HG03442 (cell line): ENCODE results near the gene ATRNL1.
A peak's percentile ranks its signal among the peaks of the same experiment; 100 is the strongest.

Experiments
- ATAC-seq: cut with Tn5 transposase; IDR thresholded peaks from one replicate; pipeline ENCODE4 v1.9.1; 2021; ENCODE audit warnings: mild to moderate bottlenecking, moderate library complexity; ENCODE audit not compliant: unreplicated experiment

Gene ATRNL1, protein sequence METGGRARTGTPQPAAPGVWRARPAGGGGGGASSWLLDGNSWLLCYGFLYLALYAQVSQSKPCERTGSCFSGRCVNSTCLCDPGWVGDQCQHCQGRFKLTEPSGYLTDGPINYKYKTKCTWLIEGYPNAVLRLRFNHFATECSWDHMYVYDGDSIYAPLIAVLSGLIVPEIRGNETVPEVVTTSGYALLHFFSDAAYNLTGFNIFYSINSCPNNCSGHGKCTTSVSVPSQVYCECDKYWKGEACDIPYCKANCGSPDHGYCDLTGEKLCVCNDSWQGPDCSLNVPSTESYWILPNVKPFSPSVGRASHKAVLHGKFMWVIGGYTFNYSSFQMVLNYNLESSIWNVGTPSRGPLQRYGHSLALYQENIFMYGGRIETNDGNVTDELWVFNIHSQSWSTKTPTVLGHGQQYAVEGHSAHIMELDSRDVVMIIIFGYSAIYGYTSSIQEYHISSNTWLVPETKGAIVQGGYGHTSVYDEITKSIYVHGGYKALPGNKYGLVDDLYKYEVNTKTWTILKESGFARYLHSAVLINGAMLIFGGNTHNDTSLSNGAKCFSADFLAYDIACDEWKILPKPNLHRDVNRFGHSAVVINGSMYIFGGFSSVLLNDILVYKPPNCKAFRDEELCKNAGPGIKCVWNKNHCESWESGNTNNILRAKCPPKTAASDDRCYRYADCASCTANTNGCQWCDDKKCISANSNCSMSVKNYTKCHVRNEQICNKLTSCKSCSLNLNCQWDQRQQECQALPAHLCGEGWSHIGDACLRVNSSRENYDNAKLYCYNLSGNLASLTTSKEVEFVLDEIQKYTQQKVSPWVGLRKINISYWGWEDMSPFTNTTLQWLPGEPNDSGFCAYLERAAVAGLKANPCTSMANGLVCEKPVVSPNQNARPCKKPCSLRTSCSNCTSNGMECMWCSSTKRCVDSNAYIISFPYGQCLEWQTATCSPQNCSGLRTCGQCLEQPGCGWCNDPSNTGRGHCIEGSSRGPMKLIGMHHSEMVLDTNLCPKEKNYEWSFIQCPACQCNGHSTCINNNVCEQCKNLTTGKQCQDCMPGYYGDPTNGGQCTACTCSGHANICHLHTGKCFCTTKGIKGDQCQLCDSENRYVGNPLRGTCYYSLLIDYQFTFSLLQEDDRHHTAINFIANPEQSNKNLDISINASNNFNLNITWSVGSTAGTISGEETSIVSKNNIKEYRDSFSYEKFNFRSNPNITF (N-terminal part only)

DNA sequence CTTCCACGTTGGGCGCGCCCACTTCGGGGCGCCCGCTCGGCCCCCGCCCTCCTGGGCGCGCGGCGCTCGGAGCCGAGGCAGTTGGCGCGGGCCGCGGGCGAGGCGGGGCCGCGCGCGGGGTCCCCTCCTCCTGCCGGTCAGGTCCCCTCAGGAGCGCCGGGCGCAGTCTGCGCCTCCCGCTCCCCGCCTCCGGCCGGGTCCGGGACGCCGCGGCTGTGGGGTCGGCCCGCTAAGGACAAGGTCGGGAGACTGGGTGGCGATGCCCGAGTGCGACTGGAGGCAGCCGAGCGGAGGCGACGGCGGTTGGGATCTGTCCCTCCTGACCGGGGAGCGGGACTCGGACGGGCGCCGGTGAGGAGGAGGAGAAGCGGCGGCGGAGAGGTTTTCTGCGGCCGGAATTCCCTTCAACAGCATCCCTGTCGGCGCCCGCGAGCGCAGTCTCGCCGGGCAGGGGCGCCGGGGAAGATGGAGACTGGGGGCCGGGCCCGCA lies at the start of gene ATRNL1:
Gene ATRNL1 (plus strand): TSS at position 80 of the 490 bp plus-strand sequence. CDS start 386 bp downstream, at position 466.
- ATAC-seq = peak; percentile 66

DNA sequence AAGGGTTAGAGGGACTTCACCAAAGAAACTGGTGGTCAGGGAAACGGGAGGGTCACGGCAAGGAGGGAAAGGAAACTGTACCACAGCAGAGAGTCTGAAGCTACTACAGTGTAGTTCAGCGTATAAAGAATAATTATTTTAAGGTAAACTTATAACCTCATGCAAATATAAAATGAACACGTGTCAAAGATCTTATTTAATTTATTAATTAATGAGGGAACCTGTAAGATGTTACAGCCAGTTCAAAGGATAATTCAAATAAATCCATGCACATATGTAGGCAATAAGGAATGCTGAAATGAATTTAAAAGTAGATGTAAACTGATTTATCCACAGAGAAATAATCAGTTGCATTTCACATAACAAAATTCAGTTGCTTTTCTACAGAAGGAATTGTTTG lies 49.4 kb upstream of the ATRNL1 start:
- no peak for ATAC-seq

DNA sequence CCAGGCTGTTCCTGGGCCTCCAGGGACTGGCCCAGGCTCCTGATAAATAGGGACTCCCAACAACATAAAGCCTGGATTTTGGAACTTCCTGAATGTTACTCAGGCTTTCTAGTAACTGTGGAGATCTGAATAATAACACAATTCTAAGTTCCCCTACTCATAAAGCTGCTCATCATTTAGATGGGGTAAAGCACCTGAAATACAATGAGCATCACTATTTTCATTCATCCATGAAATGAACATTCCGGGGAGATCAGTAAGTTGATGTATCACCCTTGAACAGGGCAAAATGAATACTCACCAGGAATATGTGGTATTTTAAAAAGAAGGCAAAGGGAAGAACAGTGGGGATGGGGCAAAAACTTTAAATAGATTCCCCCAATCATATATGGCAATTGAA lies 48.3 kb upstream of the ATRNL1 start:
- ATAC-seq = no peak

DNA sequence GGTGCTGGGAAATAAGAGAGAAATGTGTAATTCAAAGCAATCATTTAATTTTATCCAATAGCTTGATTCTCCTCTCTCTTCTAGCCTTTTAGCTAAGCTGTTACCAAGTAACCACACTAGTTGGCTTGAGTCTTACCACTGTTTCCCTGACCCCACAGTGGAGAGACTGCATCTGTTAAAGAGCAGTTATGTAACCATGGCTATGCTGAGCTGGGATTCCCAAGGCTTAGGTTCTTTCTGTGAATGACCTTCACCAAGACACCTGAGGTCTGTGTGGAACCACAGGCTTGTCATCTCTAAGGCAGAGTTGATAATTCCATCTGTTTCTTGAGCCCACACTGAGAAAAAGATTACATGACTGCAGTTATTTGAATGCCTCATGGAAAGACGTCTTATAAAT lies 47.7 kb upstream of the ATRNL1 start:
- ATAC-seq = no peak

DNA sequence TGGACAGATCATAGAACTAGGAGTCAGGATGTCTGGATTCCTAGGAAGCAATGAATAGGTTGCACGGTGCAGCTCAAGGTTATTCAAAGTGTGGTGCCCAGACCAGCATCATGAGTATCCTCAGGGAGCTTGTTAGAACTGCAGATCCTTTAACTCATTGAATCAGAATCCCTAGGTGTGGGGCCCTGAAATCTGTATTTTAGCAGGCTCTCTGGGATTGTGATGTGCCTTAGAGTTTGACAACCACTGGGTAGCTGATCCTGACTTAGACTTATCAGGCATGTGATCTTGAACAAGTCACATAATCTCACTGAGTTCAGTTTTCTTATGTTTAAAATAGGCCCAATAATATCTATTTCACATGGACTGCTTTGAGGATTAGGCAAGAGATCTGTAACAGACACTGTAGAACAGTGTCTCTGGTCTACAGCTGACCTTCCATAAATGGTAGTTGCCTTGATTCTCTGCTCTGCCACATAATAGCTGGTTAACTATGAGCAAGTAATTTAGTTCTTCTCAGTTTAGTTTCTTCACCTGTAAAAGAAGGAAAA lies 46.4 kb upstream of the ATRNL1 start:
- no peak for ATAC-seq

DNA sequence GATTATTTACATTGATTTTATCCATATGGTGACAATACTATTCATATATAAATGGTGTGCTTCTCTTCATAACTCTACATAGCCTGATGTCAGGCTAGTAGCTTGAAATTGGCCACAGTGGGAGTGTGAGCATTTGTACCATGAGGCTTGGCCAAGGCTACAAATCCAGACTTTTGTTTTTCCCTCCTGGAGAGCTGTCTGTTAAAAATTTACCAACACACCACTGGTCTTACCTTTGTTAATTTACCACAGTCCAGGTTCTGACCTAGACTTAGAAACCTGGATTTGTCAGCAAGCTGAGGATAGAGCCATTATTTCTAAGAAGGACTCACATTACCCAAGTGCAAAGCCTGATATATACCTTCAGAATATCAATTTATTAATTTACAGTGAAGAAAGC lies 45.5 kb upstream of the ATRNL1 start:
- ATAC-seq = no peak

DNA sequence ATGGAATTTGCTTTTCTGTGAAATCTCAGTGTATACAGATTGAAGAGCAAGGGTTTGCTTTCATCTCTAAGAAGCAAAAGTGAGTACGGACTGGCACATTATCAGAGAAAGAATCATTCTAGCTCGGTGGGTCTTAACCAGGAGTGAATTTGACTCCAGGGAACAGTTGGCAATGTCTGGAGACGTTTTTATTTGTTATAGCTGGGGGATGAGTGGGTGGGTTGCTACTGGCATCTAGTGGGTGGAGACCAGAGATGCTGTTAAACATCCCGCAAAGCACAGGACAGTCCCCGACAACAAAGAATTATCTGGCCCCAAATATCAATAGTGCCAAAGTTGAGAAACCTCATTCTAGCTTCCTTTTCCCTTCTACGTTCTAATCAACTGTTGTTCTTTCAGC lies 43.8 kb upstream of the ATRNL1 start:
- ATAC-seq = no peak

DNA sequence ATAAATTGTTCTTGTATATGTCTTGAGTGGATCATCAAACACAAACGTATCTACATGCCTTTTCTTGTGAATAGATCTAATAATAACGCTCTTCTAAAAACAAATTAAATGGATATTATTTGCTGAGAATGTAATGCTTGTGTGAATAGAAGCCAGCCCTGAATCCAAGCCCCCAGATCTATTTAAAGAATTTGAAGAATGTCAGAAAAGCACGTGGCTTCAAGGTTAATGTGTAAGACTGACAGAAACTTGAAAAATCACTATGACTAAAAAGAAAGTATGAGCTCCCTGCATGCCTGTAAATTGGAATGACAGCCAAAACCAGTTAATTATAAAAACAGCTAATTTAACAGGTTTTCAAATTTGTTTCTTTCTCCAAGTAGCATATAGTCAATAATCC lies 43.2 kb upstream of the ATRNL1 start:
- no peak for ATAC-seq

DNA sequence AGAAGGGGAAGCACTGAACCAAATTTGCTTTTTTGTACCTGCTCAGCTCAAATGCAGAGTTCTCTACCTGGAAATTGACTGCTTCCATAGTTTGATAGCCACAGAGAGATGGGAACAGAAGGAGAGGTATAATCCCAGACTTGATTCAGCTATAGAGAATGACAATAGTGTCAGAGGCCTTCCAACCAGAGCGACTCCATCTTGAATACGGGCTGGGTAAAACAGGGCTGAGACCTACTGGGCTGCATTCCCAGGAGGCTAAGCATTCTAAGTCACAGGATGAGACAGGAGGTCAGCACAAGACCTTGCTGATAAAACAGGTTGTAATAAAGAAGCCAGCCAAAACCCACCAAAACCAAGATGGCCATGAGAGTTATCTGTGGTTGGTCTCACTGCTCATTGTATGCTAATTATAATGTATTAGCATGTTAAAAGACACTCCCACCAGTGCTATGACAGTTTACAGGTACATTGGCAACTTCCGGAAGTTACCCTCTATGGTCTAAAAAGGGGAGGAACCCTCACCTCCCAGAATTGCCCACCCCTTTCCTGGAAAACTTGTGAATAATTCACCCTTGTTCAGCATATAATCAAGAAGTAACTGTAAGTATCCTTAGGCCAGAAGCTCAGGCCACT lies 42.7 kb upstream of the ATRNL1 start:
- no peak for ATAC-seq

DNA sequence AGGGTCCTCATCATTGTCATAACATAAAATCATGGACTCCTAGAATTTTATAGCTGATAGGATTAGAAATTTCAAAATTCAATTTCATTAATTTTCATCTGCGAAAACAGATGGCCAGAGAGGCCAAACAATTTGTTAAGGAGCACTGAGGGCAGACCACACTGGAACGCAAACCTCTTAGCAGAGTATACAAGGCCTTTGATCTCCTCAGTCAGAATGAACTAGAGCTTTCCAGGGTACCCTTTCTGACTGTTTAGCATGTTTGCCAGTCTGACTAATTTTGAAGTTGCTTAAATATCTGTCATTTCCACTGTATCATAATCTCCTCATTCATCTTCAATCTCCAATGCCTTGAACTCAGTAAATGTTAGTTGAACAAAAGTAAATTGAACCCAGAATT lies 41.9 kb upstream of the ATRNL1 start:
- no peak for ATAC-seq

DNA sequence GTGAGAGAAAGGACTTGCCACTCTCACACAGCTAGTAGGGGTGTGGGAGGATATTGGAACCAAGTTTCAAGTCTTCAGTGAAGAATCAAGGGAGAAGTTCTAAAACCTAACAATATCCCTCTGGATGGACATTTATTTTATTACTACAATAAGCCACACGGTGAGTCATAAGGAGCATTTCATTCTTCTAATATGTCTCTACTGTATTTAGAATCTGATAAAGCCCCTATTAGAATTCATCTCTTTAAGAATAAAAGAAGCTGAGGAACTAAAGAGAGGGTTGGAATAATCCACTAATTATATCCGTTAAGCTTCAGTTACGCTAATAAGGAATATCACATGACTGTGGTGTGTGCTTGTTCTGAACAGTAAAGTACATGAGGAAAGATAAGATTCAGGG lies 40.9 kb upstream of the ATRNL1 start:
- no peak for ATAC-seq

DNA sequence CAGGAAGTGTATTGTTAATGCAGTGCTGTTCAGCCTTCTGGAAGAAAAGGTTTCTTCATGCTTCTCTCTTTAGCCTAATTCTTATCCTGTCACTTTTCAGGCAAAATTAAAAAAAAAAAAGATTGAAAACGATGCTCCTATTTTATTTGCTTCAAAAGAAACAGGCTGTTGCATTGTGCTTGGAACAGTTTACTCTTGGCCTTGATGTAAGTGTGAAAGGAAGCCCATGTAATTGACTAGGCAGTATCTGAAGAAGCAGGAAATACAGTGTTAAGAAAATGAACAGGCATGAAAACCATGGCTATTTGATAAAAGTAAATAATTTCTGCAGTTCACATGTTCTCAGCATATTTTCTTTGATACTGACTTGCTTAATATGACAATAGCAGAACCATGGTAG lies 40.4 kb upstream of the ATRNL1 start:
- no peak for ATAC-seq

DNA sequence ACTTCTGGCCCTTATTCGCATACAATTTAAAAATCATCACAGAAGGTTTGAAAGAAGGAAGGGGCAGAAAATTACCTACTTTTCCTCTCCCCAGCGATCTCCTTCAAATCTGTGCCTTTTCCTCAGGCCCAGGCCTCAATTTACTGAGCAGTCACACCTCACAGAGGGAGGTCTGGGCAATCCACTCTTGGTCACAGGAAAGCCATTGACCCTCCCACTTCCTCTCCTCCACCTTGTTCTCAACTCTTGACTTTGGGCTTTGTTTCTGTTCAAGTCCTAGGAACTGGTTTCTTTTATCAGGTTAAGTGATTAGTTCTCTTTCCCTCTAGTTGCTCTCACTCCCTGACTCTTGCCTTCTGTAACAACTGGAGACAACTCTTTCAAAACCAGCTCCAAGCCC lies 37.0 kb upstream of the ATRNL1 start:
- ATAC-seq = no peak

DNA sequence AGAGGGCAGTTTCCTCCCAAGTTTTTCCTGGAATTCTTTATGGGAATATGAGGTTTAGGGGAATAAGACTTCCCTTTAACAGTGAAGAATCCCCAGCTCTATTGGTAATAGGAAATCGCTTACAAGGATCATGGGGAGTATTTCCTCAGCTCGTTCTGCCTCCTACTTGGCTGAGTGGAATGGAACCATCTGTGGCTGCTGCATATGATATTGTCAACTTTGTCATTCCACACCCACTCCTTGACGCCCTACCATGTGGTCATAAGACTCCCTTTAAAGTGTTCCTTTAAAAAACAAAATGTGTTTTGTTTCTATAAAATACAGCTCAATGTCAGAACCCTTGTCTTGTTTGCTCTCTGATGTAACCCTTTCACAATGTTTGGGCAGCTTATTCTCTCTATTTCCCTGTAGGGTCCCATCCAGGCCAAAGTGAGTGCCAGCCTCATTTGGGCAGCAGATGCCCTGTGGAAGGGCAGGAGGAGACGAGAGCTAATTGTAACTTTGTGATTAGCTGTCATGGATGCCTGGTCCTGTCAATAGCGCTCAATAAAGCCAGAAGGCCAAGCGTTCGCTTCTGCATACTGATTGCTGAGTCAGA lies 33.8 kb upstream of the ATRNL1 start:
- ATAC-seq = no peak

DNA sequence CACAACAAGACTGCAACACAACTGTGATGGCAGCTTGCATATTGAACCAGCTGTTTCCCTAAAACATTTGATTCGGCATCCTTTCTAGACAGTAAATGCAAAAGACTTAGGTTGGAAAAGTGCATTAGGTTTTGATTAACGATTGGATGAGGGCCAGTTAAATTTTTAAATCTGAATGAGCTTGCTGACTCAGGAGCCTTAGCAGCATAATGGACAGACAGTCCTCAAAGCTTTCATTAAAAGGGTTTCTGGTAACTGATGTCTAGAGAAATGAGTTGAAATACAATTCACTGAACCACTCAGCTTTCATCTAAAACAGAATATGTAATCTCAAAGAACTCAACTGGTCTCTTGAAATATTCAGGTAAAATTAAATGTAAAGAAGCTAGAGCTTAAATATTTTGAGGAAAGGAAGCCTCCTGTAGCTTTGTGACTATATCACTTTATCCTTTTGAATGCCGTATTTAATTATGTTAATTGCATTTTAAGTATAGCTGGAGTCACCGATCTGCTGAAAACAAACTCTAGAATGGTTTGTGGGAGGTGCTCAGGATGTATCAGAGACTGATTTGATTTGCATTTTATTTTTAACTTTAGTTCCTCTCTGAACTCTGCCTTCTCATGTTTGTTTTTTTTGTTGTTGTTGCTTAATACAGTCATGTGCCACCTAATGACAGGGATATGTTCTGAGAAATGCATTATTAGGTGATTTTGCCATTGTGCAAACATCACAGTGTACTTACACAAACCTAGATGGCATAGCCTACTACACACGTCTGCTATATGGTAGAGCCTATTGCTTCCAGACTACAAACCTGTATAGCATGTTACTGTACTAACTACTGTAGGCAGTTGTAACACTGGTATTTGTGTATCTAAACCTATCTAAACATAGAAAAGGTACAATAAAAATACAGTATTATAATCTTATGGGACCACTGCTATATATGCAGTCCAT lies 29.2 kb upstream of the ATRNL1 start:
- ATAC-seq = no peak

DNA sequence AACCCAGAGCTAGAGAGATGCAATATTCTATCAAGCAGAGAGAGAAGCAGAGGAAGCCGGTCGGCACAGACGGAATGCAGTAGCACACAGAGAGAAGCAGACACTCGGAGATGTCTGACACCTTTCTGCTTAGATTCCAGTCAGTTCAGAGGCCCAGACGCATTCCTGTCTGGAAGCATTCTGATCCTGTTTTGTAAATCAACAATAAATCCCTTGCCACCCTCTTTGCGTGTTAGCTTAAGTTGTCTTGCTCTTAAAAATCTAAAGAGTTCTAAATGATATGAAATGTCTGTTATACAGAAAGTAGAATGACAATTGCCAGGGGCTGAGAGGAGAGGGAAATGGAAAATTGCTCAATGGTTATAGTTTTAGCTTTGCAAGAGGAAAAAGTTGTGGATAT lies 27.4 kb upstream of the ATRNL1 start:
- ATAC-seq = no peak

DNA sequence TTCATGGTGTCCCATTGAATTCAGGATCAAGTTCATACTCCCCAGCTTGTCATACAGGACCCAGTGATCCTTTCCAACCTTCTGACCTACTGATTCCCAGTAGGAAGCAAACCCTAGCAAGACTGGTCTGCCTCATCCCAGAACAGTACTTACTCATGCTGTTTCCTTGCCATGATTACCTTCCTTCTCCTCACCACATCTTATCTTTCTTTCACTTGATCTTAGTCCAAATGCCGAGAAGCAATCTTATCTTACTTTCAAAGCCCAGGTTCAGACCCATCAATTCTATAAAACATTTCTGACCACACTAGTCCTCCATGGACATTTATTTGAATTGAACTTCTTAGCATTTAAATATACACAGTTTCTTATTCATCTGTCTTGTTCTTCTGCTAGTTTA lies 26.6 kb upstream of the ATRNL1 start:
- ATAC-seq = no peak

DNA sequence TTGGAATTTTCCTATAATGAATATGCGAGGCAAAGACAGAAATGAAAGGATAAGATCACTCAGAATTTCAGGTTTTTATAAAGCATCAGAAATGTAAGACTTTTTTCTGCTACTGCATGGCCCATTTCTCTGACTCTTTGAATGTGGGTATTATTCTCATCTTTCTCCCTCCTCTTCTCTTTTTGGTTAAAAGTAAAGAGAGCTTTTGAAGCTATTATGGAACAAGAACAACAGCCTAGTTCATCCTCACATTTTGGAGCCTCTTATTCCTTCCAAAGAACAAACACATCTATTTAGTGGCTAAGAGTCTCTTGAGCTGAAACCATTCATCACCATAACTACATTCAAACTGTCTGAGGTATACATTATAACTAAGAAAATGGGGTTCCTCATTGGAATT lies 19.4 kb upstream of the ATRNL1 start:
- no peak for ATAC-seq

DNA sequence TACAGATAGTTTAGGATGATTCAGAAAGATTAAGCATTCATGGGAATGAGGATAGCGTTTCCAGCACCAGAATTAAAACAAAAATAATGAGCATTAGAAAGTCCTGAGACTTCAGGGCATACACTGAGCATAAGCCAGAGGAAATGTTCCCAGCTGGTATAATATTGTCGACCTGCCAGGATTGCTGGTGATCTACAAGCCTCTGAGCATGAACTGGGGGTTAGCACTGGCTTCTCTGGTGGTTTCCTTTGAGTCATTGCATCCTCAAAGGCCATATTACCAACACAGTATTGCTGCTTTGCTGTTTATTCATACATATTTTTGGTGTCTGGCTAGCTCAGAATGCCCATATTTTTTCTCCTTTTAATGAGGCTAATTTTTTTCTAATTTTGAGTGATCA lies 10.7 kb upstream of the ATRNL1 start:
- ATAC-seq = no peak
